GM18519 (cell line): ENCODE data around the gene PDCD2L.
A peak's percentile ranks its signal among the peaks of the same experiment; 100 is the strongest.
"Not testable (repeated sequence)": the region's sequence is repeated elsewhere in the genome, so short reads cannot be mapped to it uniquely, and the experiment has no call there.

Experiments
- ATAC-seq: cut with Tn5 transposase; IDR thresholded peaks from one replicate; pipeline ENCODE4 v1.9.1; 2021; ENCODE audit warnings: mild to moderate bottlenecking, moderate library complexity; ENCODE audit not compliant: unreplicated experiment, low FRiP score

Gene PDCD2L

GRCh38 chr19:34404109-34404909 is at the start of gene PDCD2L:
Gene PDCD2L (plus strand): TSS chr19:34404399. CDS start chr19:34404431, 32 bp downstream.
- ATAC-seq, result peak; percentile 78

- no peak for ATAC-seq
Measured at GRCh38 chr19:34355201-34355600, 49.0 kb upstream of the PDCD2L start.

GRCh38 chr19:34356875-34357274 is 47.3 kb upstream of the PDCD2L start:
- no peak for ATAC-seq

GRCh38 chr19:34357431-34357830 is 46.8 kb upstream of the PDCD2L start:
- ATAC-seq, result no peak

GRCh38 chr19:34359140-34359953 is 44.9 kb upstream of the PDCD2L start:
- peak; percentile 79 for ATAC-seq

GRCh38 chr19:34359954-34360315 is 44.3 kb upstream of the PDCD2L start:
- no peak for ATAC-seq

- ATAC-seq, result no peak
Measured at GRCh38 chr19:34360354-34360909, 43.8 kb upstream of the PDCD2L start.

GRCh38 chr19:34362679-34363069 is 41.5 kb upstream of the PDCD2L start:
- no peak for ATAC-seq

- no peak for ATAC-seq
Measured at GRCh38 chr19:34363094-34363493, 41.1 kb upstream of the PDCD2L start.

GRCh38 chr19:34363930-34364329 is 40.3 kb upstream of the PDCD2L start:
- no peak for ATAC-seq

- no peak for ATAC-seq
Measured at GRCh38 chr19:34364462-34364829, 39.8 kb upstream of the PDCD2L start.

- ATAC-seq, result no peak
Measured at GRCh38 chr19:34364830-34365462, 39.3 kb upstream of the PDCD2L start, which contains the start of gene GPI. Gene GPI (plus strand): TSS chr19:34365196. CDS start chr19:34365267, 71 bp downstream.

- no peak for ATAC-seq
Measured at GRCh38 chr19:34365463-34366401, 38.5 kb upstream of the PDCD2L start.

GRCh38 chr19:34366738-34367623 is 37.2 kb upstream of the PDCD2L start:
- ATAC-seq, result no peak

GRCh38 chr19:34367624-34367957 is 36.6 kb upstream of the PDCD2L start:
- no peak for ATAC-seq

- no peak for ATAC-seq
Measured at GRCh38 chr19:34368338-34368737, 35.9 kb upstream of the PDCD2L start.

- not testable (repeated sequence) for ATAC-seq
Measured at GRCh38 chr19:34369166-34369565, 35.0 kb upstream of the PDCD2L start.

GRCh38 chr19:34370117-34370516 is 34.1 kb upstream of the PDCD2L start:
- no peak for ATAC-seq

GRCh38 chr19:34370983-34371382 is 33.2 kb upstream of the PDCD2L start:
- ATAC-seq, result no peak
